NCI-H446 (cell line): ENCODE data around the gene DIAPH3.

Experiments used
- DNase-seq, 2 experiments: peaks; one replicate each; lab custom pipeline; 2025; lab: John Stamatoyannopoulos, UW

The DIAPH3 gene

GRCh38 chr13:59677966-59678814 lies 485.5 kb downstream of the DIAPH3 start:
- peak in 1 of 2 experiments; percentile 28 for DNase-seq

DNA sequence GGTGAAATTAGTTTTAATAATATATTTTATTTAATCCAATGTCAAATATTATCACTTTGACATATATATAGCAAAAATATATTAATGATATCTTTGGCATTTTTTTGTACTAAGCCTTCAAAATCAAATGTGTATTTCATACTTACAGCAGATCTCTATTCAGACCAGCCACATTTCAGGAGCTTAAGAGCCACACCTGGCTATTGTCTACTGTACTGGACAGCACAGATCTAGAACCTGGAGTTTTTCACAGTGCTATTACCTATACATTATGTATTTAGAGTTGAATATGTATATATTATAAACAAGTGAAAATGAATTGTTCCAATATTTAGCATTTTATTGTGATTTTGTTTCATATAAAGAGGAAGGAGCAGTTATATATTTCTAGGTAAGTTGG lies 486.3 kb downstream of the DIAPH3 start:
- DNase-seq, result no peak

GRCh38 chr13:59674616-59675015 lies 489.1 kb downstream of the DIAPH3 start:
- DNase-seq, result no peak

DNA sequence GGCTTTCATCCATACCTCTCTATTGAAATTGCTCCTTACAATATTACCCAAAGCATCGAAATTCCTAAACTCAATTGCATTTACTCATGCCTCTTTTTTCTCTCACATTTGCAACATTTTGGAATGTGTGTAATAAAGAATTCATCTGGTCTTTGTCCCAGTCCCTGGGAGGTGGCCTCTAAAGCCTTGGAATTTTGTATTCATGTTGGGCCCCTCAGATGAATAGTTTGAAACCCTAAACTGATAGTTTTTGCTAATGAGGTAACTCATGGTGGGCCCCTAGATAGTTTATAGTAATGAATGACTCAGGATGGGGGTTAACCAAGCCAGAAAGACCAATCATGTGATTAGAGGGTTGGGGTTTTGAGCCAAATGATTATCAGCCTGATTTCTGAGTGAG lies 490.4 kb downstream of the DIAPH3 start:
- no peak for DNase-seq

GRCh38 chr13:59672445-59672844 lies 491.3 kb downstream of the DIAPH3 start:
- no peak for DNase-seq

DNA sequence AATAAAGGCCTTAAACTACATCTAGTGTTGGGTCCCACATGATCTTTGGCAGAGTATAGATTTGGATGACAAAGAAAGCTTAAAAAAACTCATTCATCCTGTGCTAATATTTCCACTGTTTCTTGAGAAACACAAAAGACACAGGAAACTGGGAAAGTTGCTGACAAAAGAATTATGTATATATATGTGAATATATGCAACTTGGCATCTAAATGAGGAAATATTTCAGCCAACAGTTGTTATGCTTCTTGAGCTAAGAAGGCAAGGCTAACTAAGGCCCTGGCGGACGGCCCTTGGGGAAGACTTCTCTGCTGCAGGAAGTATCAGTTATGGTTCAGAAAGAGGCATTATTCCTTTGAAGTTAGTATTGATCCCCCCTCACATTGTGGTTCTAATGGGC lies 491.8 kb downstream of the DIAPH3 start:
- no peak for DNase-seq

DNA sequence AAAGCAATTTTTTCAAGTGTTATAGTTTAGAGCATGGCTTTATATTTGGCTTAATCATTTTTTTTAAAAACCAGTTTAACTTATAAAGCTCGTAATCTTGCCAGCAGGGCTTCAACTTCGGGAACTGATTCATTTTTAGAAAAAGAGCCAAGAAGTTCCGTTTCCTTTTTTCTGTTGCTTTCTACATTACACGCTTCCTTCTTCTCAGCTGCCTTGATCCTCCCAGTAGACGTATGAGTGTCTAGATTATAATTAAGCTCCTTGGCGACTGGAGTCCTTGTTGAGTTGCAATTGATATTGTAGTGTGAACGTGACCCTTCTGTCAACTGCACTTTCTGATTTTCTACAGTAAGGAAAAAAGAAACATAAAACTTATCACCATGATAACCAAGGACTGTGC lies 497.2 kb downstream of the DIAPH3 start:
- DNase-seq, result no peak

GRCh38 chr13:59665732-59666131 lies 498.0 kb downstream of the DIAPH3 start:
- no peak for DNase-seq

- no peak for DNase-seq
These were observed 498.5 kb downstream of the DIAPH3 start for GRCh38 chr13:59665184-59665583.

- DNase-seq, result no peak
These were observed 499.1 kb downstream of the DIAPH3 start for GRCh38 chr13:59664586-59664985.

DNA sequence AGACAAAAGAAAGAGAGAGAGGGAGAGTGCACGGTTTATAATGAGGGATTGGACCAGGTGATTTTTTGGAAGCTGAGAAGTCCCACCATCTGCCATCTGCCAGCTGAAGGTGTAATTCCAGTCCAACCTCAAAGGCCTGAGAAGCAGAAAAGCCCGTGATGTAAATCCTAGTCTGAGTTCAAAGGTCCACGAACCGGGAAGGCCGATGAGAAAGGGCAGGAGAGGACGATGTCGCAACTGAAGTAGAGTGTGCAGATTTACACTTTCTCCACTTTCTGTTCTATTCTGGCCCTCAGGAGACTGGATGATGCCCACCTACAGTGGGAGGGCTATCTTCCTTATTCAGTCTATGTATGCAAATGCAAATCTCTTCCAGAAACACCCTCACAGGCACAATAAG lies 500.0 kb downstream of the DIAPH3 start:
- no peak for DNase-seq

- DNase-seq, result no peak
These were observed 503.1 kb downstream of the DIAPH3 start for GRCh38 chr13:59660582-59660981.

DNA sequence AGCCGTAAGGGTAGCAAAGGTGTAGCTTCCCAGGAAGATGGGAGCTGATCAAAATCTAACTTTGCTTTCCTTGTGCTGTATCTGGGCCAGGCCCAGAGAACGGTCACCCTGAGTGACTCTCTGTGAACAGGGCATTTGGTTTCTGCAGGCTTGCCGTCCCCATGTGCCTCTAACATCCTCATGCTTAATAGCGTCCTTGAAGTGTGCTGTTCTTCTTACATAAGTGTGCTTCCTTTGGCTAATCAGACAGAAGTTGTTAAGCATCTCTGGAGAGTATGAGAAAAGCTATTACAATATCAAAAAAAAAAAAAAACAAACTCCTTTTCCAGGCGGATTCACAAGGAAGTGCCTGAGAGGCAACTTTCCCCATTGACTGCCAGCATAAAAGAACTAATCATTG lies 503.7 kb downstream of the DIAPH3 start:
- DNase-seq, result no peak

GRCh38 chr13:59658738-59659330 lies 504.9 kb downstream of the DIAPH3 start:
- DNase-seq, result no peak

DNA sequence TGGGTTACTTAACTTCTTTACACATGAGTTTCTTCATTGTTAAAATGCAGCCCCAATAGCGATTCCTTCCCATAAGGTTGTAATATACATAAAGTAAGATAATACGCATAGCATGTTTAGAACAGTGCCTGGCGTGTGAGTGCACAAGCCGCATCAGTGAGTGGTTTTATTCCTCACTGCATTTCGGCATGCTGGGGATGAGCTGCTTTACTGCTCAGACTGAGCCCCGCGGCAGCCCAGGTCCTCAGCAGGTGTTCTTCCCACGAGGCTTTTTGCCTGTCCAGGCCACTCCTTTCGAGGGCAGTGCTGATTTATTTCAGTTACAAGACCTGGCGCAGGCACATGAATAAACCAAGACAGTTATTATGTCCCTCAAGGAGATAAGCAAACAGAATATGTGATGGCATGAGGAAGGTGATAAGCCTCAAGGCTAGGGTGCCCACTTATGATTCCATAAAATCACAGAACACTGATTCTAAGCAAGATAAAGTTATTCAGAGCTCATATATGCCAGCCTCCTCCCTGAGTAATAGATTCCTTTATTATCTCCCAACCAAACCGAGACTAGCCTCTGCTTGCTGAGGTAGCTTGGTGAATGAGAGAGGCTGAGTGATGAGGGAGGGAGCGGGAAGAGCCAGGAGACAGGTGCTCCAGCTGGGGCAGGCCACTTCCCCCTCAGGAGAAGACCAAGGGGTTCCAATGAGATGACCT lies 505.5 kb downstream of the DIAPH3 start:
- DNase-seq, result no peak

DNA sequence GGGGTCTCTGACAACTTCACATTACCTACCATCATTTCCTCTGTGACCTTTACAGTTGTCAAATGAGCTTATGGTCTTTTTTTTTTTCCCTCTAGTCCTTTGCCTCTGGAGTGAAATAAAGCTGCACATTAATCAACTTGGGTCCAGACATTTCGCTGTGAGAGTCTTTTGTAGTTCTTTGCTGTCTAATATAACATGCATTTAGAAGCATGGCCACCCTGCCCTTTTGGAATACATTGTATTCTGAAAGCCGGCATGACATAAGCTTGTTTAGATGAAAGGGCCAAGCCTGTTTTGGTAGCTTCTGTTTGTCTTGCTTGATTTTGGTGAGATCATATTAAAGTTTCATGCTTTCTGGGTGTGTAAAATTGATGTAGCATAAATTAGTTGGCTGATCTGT lies 509.8 kb downstream of the DIAPH3 start:
- DNase-seq, result no peak

DNA sequence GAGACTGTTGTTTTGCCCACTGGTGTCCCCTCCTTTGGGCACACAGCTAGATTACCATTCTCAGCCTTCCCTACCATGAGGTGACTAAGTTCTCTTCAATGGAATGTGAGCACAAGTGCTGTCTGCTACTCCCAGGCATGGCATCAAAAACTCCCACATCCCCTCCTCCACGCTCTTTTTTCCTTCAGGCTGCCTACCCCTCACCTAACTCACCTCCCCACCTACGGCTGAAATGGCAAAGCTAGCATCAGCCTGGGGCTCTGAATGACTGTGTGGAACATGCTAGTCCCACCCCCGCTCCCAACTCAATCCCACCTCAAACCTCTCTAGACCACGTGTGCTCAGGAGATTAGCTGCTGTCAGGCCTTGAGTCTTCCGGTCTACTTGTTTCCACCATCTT lies 512.2 kb downstream of the DIAPH3 start:
- DNase-seq, result no peak

DNA sequence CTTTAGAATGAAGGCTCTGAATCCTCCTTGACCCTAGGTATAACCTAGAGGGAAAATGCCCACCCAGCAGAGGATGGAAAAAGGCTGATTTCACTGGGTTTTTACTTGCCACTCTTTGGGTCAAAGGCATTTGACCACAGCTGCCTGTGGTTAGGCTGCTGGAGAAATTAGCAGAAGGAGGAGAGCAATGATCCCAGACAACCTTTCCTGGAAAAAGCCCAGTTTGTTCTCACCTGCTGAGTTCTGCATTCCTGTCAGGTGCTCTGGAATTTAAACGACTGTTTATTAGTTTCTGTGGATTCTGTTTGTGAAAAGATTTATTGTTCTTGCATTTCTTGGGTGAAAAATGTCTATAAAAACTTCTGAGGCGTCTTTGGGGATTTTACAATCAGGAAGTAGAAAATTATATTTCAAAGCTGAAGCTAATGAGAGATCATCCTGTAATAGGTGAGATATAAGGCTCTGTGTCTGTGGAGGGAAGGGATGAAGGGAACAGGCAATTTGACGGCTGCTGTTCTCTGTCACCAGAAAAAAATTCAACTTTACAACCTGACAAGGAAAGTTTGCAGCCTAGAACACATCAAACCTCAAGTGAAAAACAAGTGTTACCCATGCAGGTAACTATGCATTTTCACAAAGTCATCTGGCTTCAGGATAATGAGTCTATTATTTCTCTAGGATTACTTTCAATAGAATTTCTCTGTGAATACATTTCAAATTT lies 519.7 kb downstream of the DIAPH3 start:
- DNase-seq, result no peak

GRCh38 chr13:59643364-59643841 lies 520.3 kb downstream of the DIAPH3 start:
- DNase-seq, result no peak

DNA sequence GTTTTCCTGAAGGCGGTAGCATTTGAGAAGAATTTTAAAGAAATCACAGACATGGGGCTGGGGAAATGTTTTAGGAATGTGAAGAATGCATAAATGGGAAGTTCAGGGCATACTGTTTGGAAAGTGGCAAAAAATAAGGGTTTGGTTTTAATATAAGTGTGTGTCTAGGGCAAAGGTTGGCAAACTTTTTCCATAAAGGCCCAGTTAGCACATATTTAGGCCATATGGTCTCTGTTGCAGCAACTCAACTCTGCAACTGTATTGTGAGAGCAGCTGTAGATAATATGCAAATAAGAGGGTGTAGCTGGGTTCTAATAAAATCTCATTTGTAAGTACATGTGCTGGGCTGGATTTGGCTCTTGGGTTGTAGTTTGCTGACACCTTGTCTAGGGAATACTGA lies 521.9 kb downstream of the DIAPH3 start:
- DNase-seq, result no peak

- DNase-seq, result no peak
These were observed 522.5 kb downstream of the DIAPH3 start for GRCh38 chr13:59641261-59641660.

DNA sequence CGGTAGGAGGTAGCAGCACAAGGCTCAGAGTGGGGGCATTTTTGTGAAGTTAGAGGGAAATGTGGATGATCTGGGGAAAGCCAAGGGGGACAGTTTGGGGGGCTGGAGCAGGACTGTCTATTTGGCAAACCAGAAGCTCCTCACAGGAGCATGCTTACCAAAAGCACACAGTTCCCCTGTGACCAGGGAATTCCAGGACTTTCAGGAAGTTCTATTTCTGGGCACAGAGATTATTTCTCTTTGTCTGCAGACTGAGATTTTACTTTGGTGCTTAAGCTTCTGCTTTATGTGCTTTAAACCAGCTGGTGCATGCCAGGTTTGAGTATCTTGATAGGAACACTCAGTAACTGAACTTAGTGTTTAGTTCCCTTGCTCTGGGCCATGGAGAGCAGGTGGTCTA lies 525.3 kb downstream of the DIAPH3 start:
- DNase-seq, result no peak
